CD4-positive, alpha-beta T cell treated with Interleukin-4 for 4 hours (primary cell): ENCODE measurements around the gene LPO.
A peak's percentile ranks its signal among the peaks of the same experiment; 100 is the strongest.

Source experiments
- DNase-seq: peaks from one replicate; pipeline ENCODE4 v3.0.0-alpha.2; 2020

LPO gene

GRCh38 chr17:58306131-58306951 is 68.0 kb downstream of the LPO start:
- no peak for DNase-seq

- DNase-seq, result no peak
Observed at GRCh38 chr17:58307468-58308172, 69.2 kb downstream of the LPO start.

- no peak for DNase-seq
Observed at GRCh38 chr17:58308173-58308984, 70.0 kb downstream of the LPO start.

GRCh38 chr17:58308985-58309917 is 70.9 kb downstream of the LPO start:
- DNase-seq, result no peak

GRCh38 chr17:58309918-58310259 is 71.5 kb downstream of the LPO start:
- no peak for DNase-seq

GRCh38 chr17:58310511-58311428 is 72.4 kb downstream of the LPO start:
- DNase-seq, result no peak

- no peak for DNase-seq
Observed at GRCh38 chr17:58311429-58311894, 73.1 kb downstream of the LPO start.

GRCh38 chr17:58312021-58312630 is 73.7 kb downstream of the LPO start:
- no peak for DNase-seq

GRCh38 chr17:58312829-58313228 is 74.4 kb downstream of the LPO start:
- no peak for DNase-seq

- no peak for DNase-seq
Observed at GRCh38 chr17:58313815-58314705, 75.7 kb downstream of the LPO start.

- no peak for DNase-seq
Observed at GRCh38 chr17:58314706-58315015, 76.3 kb downstream of the LPO start.

GRCh38 chr17:58315281-58315711 is 76.9 kb downstream of the LPO start:
- DNase-seq, result no peak

- no peak for DNase-seq
Observed at GRCh38 chr17:58315750-58316149, 77.4 kb downstream of the LPO start.

- no peak for DNase-seq
Observed at GRCh38 chr17:58316260-58316960, 78.0 kb downstream of the LPO start.

- DNase-seq, result peak; percentile 93
Observed at GRCh38 chr17:58317421-58318064, 79.2 kb downstream of the LPO start.

GRCh38 chr17:58318065-58318481 is 79.7 kb downstream of the LPO start:
- no peak for DNase-seq
